MCF 10A (cell line): ENCODE measurements around the gene ITGB8. TPM values are rescaled to one million over a fixed set of nuclear protein-coding genes. Genes with fewer than 3 reads are reported as not detected.

Experiments used
- BruUV-seq: library from RNA; stranded (reverse); fragments of 400-500 nt; replicated peaks from 2 replicates; lab custom pipeline; 2021; lab: Mats Ljungman, UMichigan
- CTCF ChIA-PET: fragments of 300-600 bp; sonication (Branson Sonifier 250); formaldehyde crosslinking; extraction: SDS; loops from one replicate; lab custom pipeline; 2021; ENCODE audit warnings: antibody characterized with exemption, inconsistent platforms; lab: Yijun Ruan, JAX
- POLR2A ChIA-PET: fragments of 300-600, 350-650 bp; sonication (Branson Sonifier 250); formaldehyde crosslinking; extraction: SDS; loops from one replicate; lab custom pipeline; 2020; ENCODE audit warnings: antibody characterized with exemption, inconsistent platforms; lab: Yijun Ruan, JAX
- DNase-seq: peaks from one replicate; pipeline ENCODE4 v3.0.0-alpha.2; 2018; ENCODE audit not compliant: unreplicated experiment
- H3K27ac Mint-ChIP-seq: one replicate; pipeline ENCODE4 v1.8.0; 2022; ENCODE audit warnings: mild to moderate bottlenecking, low read depth, mixed read lengths; ENCODE audit not compliant: unreplicated experiment
- H3K27me3 Mint-ChIP-seq: one replicate; pipeline ENCODE4 v1.8.0; 2022; ENCODE audit warnings: mixed read lengths; ENCODE audit not compliant: insufficient read depth, unreplicated experiment
- H3K36me3 Mint-ChIP-seq: one replicate; pipeline ENCODE4 v1.8.0; 2022; ENCODE audit warnings: mild to moderate bottlenecking, moderate library complexity, mixed read lengths; ENCODE audit not compliant: insufficient read depth, unreplicated experiment
- H3K4me1 Mint-ChIP-seq: one replicate; pipeline ENCODE4 v1.8.0; 2022; ENCODE audit warnings: mixed read lengths; ENCODE audit not compliant: insufficient read depth, unreplicated experiment
- H3K4me3 Mint-ChIP-seq: one replicate; pipeline ENCODE4 v1.8.0; 2022; ENCODE audit warnings: mild to moderate bottlenecking, moderate library complexity, mixed read lengths; ENCODE audit not compliant: unreplicated experiment
- H3K9me3 Mint-ChIP-seq: one replicate; pipeline ENCODE4 v1.8.0; 2022; ENCODE audit warnings: mixed read lengths; ENCODE audit not compliant: unreplicated experiment
- CTCF ChIP-seq: fragments of 200-600 bp; IDR thresholded peaks from one replicate; pipeline ENCODE4 v1.8.0; 2022; ENCODE audit warnings: antibody characterized with exemption, mild to moderate bottlenecking; ENCODE audit not compliant: unreplicated experiment
- intact Hi-C: fragments of 100-400 bp; cut with micrococcal nuclease; formaldehyde crosslinking; loops from 2 replicates; pipeline ENCODE4 v1.14.1; 2022
- total RNA-seq: library from RNA; stranded (reverse); gene quantifications from 2 replicates; pipeline ENCODE4 v1.2.3, GENCODE V29; 2022

The ITGB8 gene
- total RNA-seq, 1 experiment from 2014 or later = 38.1 TPM

- H3K4me1 Mint-ChIP-seq = peaks cover 10% of the 10 kb centered on the region
- ChIA-PET POLR2A (interaction anchor here (0.7 to 3.5 kb wide), 9 partner anchors 9 to 619 kb away, joined by 3 to 26 read pairs (median 4); partner anchors contain the start of gene POLR1F), CTCF (interaction anchor here (0.6 to 3.8 kb wide), 17 partner anchors 17 to 618 kb away, joined by 3 to 54 read pairs (median 4); partner anchors contain the start of gene POLR1F)
- no peak for DNase-seq
- TF ChIP-seq CTCF = no peak
- no peak overlapping the region for H3K4me3 Mint-ChIP-seq
- H3K36me3 Mint-ChIP-seq = no peaks in the 10 kb centered on the region
- no TSS peak for BruUV-seq
- H3K27ac Mint-ChIP-seq = peak overlapping the region; percentile 54
- no peaks in the 10 kb centered on the region for H3K9me3 Mint-ChIP-seq
- no peaks in the 10 kb centered on the region for H3K27me3 Mint-ChIP-seq
- intact Hi-C loops = loop anchor here (5.0 to 10.0 kb wide), 2 partner anchors 187 to 576 kb away; no protein-coding TSS in a partner anchor
These were observed 2.7 kb upstream of the ITGB8 start for GRCh38 chr7:20328027-20328426.

DNA sequence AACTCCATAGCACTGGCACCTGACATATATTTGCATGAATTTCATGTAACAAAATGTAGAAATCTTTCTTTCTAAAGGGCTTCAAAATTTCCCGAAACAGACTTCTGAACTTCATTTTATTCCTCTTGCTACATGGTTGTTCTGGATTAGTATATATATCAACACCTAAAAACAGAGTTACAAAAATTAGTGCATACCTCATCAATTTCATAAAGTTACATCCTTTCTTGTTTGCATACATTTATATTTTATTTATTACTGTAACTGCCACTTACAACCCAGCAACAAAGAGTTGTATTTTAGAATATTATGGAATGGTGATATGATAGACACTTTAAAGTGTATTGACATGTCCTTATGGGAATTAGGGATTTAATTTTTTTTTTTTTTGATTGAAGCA lies 2.0 kb upstream of the ITGB8 start:
- Mint-ChIP-seq H3K4me3 (peak overlapping the region; percentile 81), H3K27me3 (no peaks in the 10 kb centered on the region), H3K9me3 (no peaks in the 10 kb centered on the region), H3K4me1 (peaks cover 10% of the 10 kb centered on the region), H3K27ac (peak overlapping the region; percentile 96), H3K36me3 (no peaks in the 10 kb centered on the region)
- CTCF ChIA-PET = interaction anchor here (0.6 to 3.8 kb wide), 8 partner anchors 15 to 275 kb away, joined by 3 to 54 read pairs (median 4); no protein-coding TSS in a partner anchor
- intact Hi-C loops = loop anchor here (1.0 to 10.0 kb wide), 3 partner anchors 80 to 576 kb away; no protein-coding TSS in a partner anchor
- POLR2A ChIA-PET = interaction anchor here (1.3 to 10.3 kb wide), 12 partner anchors 12 to 620 kb away, joined by 6 to 505 read pairs (median 18); partner anchors contain the start of gene POLR1F
- TF ChIP-seq CTCF = no peak
- DNase-seq = no peak
- no TSS peak for BruUV-seq

DNA sequence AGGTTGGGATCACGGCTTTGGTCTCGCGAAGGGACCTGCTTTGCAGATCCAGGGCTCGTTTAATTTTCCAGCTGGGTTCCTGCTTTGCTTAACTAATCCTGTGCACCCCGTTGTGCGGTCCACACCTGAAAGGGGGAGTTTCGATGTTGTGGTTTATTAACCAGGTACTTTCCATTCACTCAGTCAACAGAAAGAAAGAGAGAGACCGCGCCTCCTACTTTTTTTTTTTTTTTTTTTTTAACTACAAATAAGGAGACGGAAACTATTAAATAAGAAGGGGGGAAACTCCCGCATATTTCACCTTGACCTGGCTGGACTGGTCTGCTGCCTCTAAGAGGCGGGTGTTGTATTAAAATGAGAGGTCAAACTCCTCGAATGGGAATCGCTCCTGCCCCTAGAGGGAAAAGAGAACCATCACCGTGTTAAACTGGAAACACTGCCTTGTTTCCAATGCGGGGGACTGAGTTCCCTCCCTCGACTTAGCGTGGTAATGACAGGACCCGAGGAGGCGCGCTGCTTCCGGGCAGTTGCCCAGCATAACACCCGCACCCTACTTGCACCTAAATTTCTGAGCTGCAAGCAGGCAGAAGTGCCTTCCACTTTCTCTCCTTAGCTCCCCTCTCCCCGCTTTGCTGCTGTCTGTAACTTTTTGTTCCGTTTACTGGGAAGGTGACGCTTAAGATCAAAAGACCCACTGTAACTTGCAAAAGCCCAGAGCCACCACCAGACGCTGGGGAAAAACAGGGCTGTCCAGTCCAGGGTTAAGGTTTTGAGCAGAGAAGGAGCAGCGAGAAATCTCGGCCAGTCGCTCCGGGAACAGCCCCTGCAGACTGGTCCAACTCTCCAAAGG lies 1.1 kb upstream of the ITGB8 start:
- Mint-ChIP-seq H3K4me1 (peaks cover 10% of the 10 kb centered on the region), H3K4me3 (peak overlapping the region; percentile 81), H3K27me3 (no peaks in the 10 kb centered on the region), H3K9me3 (no peaks in the 10 kb centered on the region), H3K27ac (peak overlapping the region; percentile 96), H3K36me3 (peaks cover 4% of the 10 kb centered on the region)
- no TSS peak for BruUV-seq
- intact Hi-C loops = loop anchor here (1.0 to 10.0 kb wide), 6 partner anchors 73 to 577 kb away; no protein-coding TSS in a partner anchor
- peak; percentile 11 for TF ChIP-seq CTCF
- DNase-seq = peak; percentile 92
- CTCF ChIA-PET = interaction anchor here (0.5 to 2.6 kb wide), 18 partner anchors 15 to 625 kb away, joined by 3 to 22 read pairs (median 3); no protein-coding TSS in a partner anchor
- POLR2A ChIA-PET = interaction anchor here (0.6 to 10.3 kb wide), 31 partner anchors 12 to 1616 kb away, joined by 3 to 505 read pairs (median 7); partner anchors contain the start of genes CDCA7L and POLR1F
